ENCODE measurements around the gene SLIT3.

The SLIT3 gene

DNA sequence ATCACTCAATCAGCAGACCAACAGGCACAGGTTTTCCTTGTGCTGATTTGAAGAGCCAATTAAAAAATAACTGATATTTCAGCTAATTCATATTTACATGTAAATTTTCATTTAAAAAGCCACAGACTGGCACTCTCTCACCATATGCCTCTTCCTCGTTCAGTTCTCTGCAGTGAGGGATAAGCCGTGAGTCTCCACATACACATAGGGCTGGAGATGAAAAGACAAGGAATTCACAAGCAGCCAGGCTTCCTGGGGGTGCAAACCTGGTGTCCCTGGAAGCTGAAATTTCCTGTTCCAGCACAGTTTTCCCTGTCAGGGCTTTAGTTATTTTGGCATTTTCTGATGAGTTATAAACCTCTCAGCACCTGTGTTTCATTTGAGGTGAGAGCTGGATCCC is 397.9 kb downstream of the SLIT3 start:
- DNase-seq: no peak

DNA sequence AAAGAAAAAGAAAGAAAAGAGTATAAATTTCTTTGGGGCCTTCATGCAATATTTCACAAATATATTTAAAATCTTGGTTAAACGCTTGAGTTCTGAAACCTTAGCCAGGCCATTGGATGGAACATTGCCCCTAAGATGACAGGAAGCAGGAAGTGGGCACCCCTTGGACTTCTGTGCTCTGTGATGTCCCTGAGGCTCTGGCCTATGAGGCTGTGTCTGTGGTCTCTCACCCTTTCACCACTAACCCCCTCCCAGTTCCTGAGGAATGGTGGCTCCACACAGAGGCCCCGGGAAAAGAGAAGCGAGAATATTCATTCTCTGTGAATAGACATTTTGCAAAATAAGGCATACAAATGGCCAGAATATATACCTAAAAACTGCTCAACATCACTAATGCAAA is 401.3 kb downstream of the SLIT3 start:
- no peak for DNase-seq

DNA sequence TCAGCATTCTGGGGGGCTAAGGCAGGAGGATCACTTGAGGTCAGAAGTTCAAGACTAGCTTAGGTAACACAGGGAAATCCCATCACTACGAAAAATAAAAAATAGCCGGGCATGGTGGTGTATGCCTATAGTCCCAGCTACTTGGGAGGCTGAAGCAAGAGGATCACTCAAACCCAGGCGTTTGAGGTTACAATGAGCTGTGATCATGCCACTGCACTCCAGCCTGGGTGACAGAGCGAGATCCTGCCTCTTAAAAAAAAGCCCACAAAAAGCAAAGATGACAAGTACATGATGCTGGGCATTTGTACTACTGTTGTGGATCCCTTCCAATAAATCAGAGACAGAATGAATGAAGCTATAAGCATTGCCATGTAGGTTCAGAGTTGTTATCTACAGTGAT is 401.7 kb downstream of the SLIT3 start:
- DNase-seq: no peak

DNA sequence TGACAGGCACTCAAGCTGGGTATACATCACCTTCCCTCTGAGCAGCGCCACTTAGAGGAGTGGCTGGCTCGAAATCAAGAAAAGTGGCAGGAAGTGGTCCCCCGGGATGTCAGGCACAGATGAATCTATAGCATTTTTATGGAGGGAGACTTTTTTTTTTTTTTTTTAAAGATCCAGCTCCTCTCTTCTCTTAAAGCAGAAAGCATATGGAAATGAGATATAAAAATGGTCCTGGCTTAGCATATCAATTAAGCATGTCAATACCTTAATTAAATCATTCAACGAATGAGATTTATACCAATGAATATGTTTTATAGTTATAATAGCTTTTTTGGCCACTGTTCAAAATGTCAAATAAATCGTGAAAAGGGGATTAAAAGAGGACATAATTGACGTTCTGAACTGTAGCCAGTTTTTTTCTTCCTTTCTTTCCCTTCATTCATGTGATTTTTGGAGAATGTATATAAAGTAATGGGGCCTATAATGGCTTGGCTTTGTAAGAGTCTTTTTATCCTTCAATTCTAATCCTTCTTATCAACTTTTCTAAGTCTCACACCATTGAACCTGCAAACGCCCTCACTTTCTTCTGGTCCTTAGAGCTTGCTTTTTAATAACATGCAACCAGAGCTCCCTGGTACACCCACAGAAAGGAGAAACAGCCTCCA is 402.6 kb downstream of the SLIT3 start:
- DNase-seq: no peak

DNA sequence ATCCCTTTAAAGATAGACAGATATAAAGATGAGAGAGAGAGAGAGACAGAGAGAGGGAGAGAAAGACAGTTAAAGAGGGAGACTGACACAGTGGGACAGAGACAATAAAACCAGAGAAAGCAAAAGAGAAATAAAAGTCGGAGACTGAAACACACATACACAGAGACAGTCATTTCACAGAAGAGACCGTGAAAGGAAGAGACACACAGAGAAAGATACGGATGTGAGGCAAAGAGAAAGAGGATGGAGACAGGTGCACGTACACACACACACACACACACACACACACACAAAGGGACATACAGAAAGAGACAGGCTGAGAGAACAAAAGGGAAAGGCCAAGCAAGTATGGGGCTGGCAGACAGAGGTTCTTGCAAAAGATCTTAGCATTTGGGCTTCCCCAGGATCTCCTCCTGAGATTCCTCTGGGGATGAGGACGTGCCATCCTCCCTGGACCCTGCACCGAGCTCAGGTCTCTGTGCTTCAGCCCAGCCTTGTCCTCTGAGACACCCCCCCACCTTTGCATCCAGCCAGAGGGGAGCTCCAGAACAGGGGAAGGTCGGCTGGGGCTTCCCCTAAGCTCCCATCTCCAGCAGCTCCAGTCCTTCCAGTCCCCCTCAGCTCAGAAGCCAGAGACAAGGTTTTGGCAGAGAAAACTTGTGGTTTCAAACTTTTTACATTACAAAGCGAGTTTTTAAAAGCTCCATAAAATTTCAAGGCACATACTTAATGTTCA is 403.4 kb downstream of the SLIT3 start:
- no peak for DNase-seq

DNA sequence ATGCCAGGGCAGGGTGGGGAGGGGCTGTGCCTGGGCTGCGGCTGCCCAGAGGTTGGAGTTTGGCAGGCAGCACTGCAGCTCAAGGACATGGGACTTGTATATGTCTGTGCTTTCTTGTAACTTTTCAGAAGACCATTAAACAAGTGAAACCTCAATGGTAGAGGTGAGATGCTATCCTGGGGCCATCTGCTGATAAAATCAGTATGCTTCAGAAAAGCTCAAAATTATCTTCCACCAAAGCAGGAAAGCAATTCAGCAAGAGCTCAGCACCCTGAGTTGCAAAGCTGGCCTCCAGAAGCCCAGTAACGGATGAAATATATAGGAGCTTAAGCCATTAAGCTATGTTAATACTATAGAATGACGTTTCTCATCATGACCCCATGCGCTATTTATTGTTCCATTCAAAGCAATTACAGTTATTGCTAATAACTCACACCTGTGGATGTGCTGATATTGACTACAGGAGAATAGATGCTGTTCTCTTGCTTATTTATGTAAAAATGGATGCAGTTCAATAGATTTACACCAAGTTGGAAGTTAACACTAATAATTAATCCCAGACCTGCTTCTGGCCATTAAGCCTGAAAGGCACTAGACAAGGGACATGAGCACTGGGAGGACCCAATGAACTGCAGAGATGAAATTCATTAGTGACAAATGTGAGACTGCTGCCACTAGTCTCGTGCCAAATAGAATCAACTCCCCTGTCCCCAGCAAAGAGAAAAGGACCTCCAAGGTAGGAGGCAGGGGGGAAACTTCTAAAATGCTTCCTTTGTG is 405.5 kb downstream of the SLIT3 start:
- no peak for DNase-seq

DNA sequence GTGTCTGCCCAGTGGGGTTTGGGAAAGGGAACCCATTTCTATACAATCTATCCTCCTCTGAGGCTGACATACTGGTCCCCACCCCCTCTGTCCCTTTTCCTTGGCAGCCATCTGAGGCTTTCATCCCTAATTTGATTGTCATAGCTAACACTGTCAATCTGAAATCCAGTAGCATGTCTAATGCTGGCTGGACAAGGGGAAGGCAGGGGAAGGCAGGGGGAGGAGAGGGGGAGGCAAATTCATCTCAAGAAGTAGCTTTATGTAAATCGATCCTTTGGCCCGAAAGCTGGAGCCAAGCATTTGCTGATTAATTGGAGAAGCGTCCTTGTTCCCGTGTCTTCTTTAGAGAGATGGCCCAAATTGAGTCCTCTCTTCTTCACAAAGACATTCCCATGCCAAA is 407.7 kb downstream of the SLIT3 start:
- DNase-seq: no peak

DNA sequence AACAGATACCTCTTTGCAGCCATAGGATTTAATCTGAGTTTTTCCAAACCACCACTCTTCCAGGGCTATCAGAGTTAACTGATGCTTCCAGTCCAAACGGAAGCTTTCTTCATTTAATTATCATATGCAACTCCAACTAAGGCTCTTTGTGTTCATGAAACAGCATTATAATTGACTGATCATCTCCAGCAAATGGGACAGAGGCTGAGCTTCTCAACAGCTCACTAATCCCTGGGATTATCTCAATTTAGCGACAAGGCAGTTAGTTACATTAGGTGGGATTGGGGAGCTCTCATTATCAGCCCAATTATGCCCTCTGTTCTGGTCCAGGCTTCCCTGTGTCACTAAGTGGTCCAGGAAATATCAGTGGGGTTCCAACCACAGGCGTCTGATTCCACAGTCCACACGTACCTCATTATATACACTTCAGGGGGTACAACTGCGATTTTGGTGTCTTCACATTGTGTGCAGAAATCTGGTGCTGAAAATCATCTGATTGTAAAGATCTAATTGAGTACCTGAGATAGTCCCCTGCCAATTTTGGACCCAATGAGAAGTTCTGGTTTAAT is 408.2 kb downstream of the SLIT3 start:
- DNase-seq: no peak

DNA sequence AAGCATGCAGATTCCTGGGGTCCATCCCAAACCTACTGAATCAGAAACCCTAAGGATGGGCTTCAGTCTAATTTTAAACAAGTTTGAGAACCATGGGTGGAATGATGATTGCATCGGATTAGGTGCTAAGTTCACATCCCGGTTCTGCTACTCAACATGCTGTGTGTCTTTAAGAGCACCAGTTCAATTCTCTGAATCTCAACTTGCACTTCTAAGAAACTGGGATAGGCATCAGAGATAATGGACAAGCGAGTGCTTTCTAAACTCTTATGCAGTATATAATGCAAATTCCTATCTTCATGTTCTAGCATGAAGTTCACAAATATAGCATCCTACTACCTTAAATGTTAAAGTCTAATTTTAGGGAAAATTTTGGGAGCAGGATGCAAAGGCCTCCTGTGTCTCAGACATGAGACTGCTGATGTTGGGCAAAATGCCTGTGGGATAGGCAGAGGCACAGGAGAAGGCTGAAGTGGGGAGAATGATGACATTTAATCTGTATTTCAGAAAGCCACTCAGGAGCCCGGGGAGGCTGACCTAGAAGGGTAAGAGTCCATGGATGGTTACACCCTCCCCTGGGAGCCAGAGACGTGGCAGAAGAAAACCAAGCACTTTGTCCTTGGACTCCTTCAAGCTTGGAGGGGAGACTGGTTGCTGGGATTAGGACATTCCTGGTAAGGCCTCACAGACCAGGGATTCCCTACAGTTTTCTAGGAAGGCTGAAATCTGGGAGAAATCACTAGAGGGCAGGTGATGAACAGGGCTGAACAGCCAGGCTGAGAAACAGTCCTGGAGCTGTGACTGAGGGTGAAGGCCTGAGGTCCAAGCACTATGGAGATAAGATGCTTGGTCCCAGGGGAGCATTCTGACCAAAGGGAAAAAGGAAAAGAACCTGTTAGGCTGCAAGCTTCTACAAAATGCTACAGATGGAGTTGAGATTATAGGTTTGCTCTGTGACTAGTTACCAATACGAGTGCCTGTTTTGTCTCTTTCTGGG is 409.8 kb downstream of the SLIT3 start:
- DNase-seq: no peak

DNA sequence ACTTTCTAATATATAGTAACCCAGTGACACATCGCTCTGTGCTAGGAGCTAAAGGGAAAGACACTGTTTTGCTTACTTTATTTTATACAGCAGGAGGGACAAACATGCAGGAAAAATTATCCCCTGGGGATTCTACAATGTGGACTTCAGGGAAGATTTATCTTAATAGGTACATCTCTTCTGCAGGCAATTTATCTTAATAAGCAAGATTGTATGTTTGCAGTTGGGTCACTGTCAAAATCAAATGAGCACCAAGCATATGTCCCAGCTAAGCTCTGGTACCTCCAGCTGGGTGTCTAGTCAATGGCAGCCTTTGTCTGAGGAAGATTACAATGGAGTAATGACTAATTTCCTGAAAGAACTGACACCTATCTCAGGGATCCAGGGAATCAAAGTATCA is 411.9 kb downstream of the SLIT3 start:
- no peak for DNase-seq

DNA sequence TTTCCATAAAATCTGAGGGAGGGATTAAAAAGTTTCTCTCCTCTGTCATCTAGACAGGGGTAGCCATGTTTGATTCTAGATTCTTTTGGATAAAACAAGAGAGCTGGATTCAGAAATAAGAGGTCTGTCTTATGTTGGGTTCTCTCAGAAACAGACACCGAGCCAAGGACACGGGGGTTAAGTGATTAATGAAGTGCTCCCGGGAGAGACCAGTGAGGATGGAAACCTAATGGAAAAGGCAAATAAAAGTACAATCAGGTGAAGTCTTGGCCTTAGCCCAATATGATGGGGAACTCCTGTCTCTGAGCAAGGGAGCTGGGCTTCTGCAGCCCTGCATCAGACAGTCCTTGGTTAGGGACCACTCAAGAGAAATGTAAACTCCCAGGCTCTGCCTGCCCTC is 413.0 kb downstream of the SLIT3 start:
- DNase-seq: no peak

DNA sequence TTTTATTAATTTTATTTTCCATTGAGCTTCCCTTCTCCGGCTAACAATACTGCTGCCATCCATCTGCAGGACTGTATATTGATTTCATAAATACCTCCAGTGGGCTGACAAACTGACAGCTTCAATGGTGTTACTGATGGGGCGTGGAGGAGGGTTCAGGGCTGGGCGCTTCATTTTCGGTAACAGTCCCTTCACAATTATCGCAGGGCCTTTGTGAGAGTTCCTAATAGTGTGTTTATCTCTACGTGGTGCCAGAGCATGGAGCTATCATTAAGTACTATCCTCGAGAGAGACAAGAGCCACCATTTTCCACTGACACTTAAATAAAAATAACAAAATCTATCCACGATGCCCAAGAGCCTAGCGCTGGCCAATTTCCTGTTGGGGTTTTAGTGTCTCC is 414.8 kb downstream of the SLIT3 start:
- no peak for DNase-seq

DNA sequence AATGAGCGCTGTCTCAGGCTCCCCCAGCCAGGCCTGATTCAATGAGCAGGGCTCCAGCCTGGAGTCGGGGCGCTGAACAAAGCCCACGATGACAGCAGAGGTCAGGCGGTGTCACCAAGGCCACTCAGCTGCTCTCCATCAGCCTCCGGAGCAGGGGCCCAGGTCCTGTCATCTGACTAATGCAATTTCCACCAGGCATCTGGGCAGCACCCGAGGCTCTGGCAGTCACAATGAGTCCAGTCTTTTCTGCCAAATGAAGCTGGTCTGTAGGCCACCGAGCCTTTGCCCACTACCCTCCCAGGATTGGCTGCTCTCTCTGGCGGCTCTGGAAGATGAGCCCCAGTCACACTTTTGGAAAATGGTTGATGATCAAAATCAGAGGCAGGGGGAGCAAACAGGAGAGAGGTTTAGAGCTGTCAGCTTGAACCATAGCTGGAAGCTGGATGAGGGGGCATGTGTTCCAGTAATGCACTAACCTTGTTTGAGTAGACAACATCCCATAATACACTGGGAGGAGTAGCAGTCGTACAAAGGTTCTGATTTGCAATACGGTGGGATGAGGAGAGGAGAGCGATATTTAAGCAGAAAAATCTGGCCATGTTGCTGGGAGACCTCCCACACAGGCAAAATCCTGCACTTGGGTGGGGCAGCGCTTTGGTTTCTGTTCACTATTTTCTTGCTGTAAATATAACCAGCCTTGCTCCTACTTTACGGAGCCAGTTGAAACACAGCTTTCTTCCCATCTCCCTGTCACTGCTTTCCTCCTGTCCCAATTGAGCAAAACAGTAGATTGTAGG is 415.4 kb downstream of the SLIT3 start:
- no peak for DNase-seq

DNA sequence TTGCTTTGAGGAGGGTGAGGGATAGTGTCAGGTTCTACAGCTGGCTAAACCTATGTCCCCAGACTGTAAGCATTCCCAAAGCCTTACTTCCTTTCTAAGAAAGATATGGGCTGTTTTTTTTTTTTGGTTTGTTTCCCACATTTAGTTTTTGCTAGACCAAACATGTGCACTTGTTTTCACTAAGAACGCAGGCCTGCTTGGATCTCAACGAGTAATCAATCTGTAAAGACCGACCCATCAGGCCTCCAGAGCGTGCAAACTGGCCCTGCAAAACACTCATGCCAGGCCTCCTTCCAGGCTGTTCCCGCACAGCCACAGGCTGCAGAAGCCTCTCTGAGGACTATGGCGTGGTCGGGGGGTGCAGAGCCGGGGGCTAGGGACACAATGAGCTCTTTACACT is 416.9 kb downstream of the SLIT3 start:
- no peak for DNase-seq

DNA sequence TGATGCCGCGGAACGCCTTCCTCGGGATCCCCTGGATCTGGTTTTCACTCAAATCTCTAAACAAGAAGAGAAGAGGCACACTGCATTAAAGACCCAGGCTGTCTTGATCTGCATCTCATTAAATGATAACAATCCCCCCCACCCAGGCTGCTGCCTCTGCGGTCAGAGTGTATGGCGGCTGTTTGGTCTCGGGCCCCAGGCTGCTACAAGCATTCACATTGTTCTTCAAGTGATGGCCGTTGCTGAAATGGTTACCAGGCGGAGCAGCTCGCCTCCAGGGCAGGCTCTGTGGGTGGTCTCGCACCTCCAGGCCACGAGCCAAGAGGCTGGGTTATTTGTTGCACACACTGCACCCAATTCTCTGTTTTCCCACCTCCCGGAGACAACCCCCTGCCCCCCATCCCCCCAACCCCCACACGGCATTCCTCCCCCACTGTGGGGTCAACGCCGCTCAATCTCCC is 417.6 kb downstream of the SLIT3 start:
- no peak for DNase-seq

DNA sequence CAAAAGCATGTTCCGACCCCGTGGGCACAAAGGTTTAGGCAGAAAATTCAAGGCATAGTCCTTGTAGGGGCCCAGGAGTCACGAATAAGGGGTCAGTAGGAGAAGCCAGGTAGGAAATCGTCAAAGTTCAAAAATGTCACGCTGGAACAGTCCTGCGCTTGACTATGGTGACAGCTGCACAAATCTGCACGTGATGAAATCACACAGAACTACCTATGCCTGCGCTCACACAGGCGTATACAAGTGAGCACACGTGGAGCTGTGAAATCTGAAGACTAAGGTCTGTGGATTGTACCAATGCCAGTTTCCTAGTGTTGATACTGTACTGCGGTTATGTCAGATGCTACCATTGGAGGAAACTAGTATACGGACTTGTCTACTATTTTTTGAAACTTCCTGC is 418.7 kb downstream of the SLIT3 start:
- no peak for DNase-seq

DNA sequence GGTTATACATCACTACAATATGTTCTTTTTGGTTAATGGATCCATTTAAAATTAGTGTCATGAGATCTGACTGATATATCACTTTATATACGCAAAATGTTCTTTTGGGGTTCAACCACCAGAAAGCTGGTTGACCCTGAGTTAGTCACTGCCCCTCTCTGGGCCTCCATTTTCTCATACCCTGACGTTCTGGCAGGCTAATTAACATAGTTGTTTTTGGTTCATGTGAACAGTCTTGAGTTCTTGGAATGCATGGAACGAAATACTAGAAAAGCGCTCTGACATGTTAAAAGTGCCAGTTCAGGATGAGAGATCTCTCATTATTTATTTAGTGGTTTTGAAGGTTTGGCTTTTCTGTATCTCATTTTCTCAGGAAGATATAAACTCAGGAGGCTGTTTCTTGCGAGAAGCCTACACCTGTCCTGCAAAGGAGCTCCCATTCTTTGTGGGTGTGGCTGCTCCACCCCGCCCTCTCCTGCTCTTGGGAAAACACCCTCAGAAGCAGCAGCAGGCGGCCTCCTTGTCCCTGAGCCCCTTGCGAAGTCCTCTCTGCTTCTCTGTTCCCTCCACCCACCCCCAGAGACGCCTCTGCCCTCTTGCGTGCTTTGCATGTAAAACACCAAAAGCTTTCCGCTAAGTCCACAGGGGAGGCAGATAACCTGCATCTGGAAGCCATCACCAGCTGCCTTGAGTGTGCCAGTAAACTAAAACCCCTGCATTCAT is 419.4 kb downstream of the SLIT3 start:
- DNase-seq: no peak

DNA sequence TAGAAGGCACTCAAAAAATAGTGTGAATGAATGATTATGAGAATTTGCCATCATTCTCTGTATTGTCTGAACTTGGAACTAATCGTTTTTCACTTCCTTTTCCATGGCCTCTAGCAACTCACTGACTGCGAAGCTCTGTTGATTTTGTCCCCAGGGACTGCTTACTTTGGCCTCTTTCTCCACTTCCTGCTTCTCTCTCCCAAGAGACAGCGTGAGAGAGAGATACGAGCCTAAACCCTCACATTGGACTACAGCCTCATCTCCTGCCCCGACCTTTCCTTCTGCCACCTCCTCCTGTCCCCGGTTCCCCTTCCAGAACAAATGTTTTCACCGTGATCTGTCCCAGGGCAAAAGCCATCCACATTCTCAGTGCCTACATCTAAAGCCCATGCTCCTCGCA is 421.0 kb downstream of the SLIT3 start:
- DNase-seq: no peak

DNA sequence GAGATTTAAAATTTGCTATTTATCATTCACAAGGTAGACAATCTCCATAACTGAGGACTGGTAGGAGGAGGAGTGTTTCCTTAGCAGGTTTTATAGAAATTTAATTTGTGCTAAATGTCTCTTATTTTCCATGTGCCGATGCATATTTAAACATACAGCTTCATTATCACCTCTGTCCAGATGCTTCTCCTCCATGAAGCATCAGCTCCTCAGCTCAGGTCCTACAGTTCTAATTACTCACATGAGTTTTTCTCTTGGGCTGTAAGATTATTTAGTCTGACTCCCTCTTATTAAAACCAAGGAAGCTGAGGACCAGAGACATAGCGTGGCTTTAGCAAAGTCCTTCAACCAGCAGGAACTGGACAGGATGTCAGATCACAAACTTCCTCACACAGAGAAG is 421.6 kb downstream of the SLIT3 start:
- no peak for DNase-seq

DNA sequence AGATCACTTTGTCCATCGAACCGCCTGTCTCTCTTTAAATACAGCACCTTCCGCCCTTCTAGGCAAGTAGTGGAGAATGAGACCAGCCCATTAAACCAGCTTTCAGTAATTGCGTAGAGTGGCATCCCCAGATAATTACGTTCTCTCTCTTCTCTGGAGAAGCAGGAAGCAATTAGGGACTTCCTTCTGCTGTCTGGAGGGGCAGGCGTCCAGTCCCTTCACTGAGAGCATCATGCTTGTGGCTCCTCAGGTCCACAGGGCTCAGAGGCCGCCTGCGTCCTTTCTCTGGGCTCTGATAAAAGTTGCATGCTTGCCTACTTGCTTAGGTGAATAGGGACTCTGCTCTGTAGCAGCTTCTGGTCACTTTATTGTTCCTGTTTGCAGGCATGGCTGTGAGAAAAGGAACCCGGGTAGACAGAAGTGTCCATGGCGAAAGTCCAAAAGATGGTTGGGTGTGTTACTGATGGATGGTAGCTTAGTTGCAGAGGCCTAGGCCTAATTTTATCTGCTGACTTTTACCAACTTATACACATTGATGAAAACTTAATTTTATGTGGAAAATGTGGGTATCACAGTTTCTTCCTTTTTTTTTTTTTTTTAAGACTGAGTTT is 422.7 kb downstream of the SLIT3 start:
- no peak for DNase-seq

All from stimulated activated naive CD4-positive, alpha-beta T cell treated with Interleukin-2 at 50 U/mL for 16 hours (primary cell).